Natural killer cell treated with Interleukin-12 subunit alpha and Interleukin-12 subunit beta and Interleukin-15 and Interleukin-18, amount 100 ng/mL, for 72 hours (primary cell): ENCODE results near the gene OPA1. TPM values are rescaled to one million over a fixed set of nuclear protein-coding genes. Genes with fewer than 3 reads are reported as not detected.
A peak's percentile ranks its signal among the peaks of the same experiment; 100 is the strongest.
"Not testable (repeated sequence)": the region's sequence is repeated elsewhere in the genome, so short reads cannot be mapped to it uniquely, and the experiment has no call there.

Experiments
- ATAC-seq, 2 donors: fragments of 150-1000 bp; cut with Tn5 transposase in 1 of 2; sonication (Bioruptor Pico), chemical (Tn5 transposase) in 1 of 2; 2 replicates each; pipeline ENCODE4 v1.10.0; 2021
- DNase-seq: peaks from one replicate; pipeline ENCODE4 v3.0.0; 2022; ENCODE audit warnings: low spot score
- H3K27ac Mint-ChIP-seq, 2 donors: 1 replicate in 1 of 2; 2 replicates in 1 of 2; pipeline ENCODE4 v1.8.0; 2022; ENCODE audit warnings: mixed read lengths in 2 of 2, mild to moderate bottlenecking in 1 of 2, moderate library complexity in 1 of 2
- H3K27me3 Mint-ChIP-seq, 2 donors: 1 replicate in 1 of 2; 2 replicates in 1 of 2; pipeline ENCODE4 v1.8.0; 2022; ENCODE audit warnings: mixed read lengths in 2 of 2
- H3K36me3 Mint-ChIP-seq: one replicate; pipeline ENCODE4 v1.8.0; 2022; ENCODE audit warnings: mixed read lengths
- H3K4me1 Mint-ChIP-seq, 2 donors: 1 replicate in 1 of 2; 2 replicates in 1 of 2; pipeline ENCODE4 v1.8.0; 2022; ENCODE audit warnings: low read depth in 2 of 2, mixed read lengths in 2 of 2, mild to moderate bottlenecking in 1 of 2
- H3K4me3 Mint-ChIP-seq: one replicate; pipeline ENCODE4 v1.8.0; 2022; ENCODE audit warnings: mixed read lengths
- H3K9me3 Mint-ChIP-seq: 2 replicates; pipeline ENCODE4 v1.8.0; 2022; ENCODE audit warnings: mixed read lengths
- total RNA-seq, 2 donors: library from RNA; stranded (reverse); gene quantifications; one replicate each; pipeline ENCODE4 v1.2.3, GENCODE V29; 2022

Gene OPA1
- total RNA-seq, 2 donors from 2014 or later = 62.3 to 84.6 TPM

GRCh38 chr3:193598202-193598601, 5.2 kb downstream of the OPA1 start:
- no peak overlapping the region for H3K4me3 Mint-ChIP-seq
- no peaks in the 10 kb centered on the region for H3K9me3 Mint-ChIP-seq
- DNase-seq (no peak), ATAC-seq (no peak)
- H3K4me1 Mint-ChIP-seq = peaks cover 43 to 58% of the 10 kb centered on the region in 2 donors
- peaks cover 21% of the 10 kb centered on the region for H3K36me3 Mint-ChIP-seq
- H3K27ac Mint-ChIP-seq = peak overlapping the region in 1 of 2 donors; percentile 16
- H3K27me3 Mint-ChIP-seq = no peaks in the 10 kb centered on the region

- ATAC-seq (no peak), DNase-seq (no peak)
- peaks cover 39 to 52% of the 10 kb centered on the region in 2 donors for H3K4me1 Mint-ChIP-seq
- H3K9me3 Mint-ChIP-seq = no peaks in the 10 kb centered on the region
- H3K27me3 Mint-ChIP-seq = no peaks in the 10 kb centered on the region
- H3K4me3 Mint-ChIP-seq = no peak overlapping the region
- peaks cover 14% of the 10 kb centered on the region for H3K36me3 Mint-ChIP-seq
- H3K27ac Mint-ChIP-seq = no peak overlapping the region
Observed at GRCh38 chr3:193599393-193599792, 6.4 kb downstream of the OPA1 start.

- Mint-ChIP-seq H3K4me3 (no peak overlapping the region), H3K27me3 (no peaks in the 10 kb centered on the region), H3K4me1 (peaks cover 22 to 28% of the 10 kb centered on the region in 2 donors), H3K36me3 (peaks cover 13% of the 10 kb centered on the region), H3K9me3 (no peaks in the 10 kb centered on the region), H3K27ac (no peak overlapping the region)
- DNase-seq (peak; percentile 66), ATAC-seq (peak; percentile 62 to 73)
Observed at GRCh38 chr3:193605876-193606275, 12.9 kb downstream of the OPA1 start.

- not testable (repeated sequence) for H3K27me3 Mint-ChIP-seq
Observed at GRCh38 chr3:193606892-193607291, 13.9 kb downstream of the OPA1 start.

GRCh38 chr3:193610516-193610915, 17.5 kb downstream of the OPA1 start:
- not testable (repeated sequence) for H3K27me3 Mint-ChIP-seq, DNase-seq, ATAC-seq, H3K27ac Mint-ChIP-seq, H3K4me3 Mint-ChIP-seq, H3K9me3 Mint-ChIP-seq
- Mint-ChIP-seq H3K36me3 (peaks cover 13% of the 10 kb centered on the region), H3K4me1 (peaks cover 35 to 36% of the 10 kb centered on the region in 2 donors)

More at GRCh38 chr3:193606892-193607291, 13.9 kb downstream of the OPA1 start:
- DNase-seq, ATAC-seq, H3K27ac Mint-ChIP-seq, H3K4me3 Mint-ChIP-seq, H3K9me3 Mint-ChIP-seq: not testable (repeated sequence)
- Mint-ChIP-seq H3K36me3 (peaks cover 13% of the 10 kb centered on the region), H3K4me1 (peaks cover 22 to 27% of the 10 kb centered on the region in 2 donors)

- peak overlapping the region; percentile 4 for H3K4me3 Mint-ChIP-seq
- H3K4me1 Mint-ChIP-seq = peaks cover 20 to 23% of the 10 kb centered on the region in 2 donors
- H3K27me3 Mint-ChIP-seq = no peaks in the 10 kb centered on the region
- ATAC-seq (peak; percentile 83 to 85), DNase-seq (no peak)
- peaks cover 13% of the 10 kb centered on the region for H3K36me3 Mint-ChIP-seq
- H3K9me3 Mint-ChIP-seq = no peaks in the 10 kb centered on the region
- no peak overlapping the region for H3K27ac Mint-ChIP-seq
Observed at GRCh38 chr3:193614430-193614829, 21.4 kb downstream of the OPA1 start.

- Mint-ChIP-seq H3K36me3 (peaks cover 16% of the 10 kb centered on the region), H3K4me1 (peaks cover 22 to 36% of the 10 kb centered on the region in 2 donors), H3K9me3 (no peaks in the 10 kb centered on the region), H3K27me3 (no peaks in the 10 kb centered on the region), H3K27ac (no peak overlapping the region), H3K4me3 (no peak overlapping the region)
- no peak for DNase-seq
- no peak for ATAC-seq
Observed at GRCh38 chr3:193617628-193618027, 24.6 kb downstream of the OPA1 start.

GRCh38 chr3:193620057-193620456, 27.0 kb downstream of the OPA1 start:
- H3K4me3 Mint-ChIP-seq = peak overlapping the region; percentile 18
- peak overlapping the region in 1 of 2 donors; percentile 66 for H3K27ac Mint-ChIP-seq
- DNase-seq (no peak), ATAC-seq (peak in 1 of 2 donors; percentile 66)
- no peaks in the 10 kb centered on the region for H3K27me3 Mint-ChIP-seq
- H3K36me3 Mint-ChIP-seq = peaks cover 21% of the 10 kb centered on the region
- H3K4me1 Mint-ChIP-seq = peaks cover 10 to 26% of the 10 kb centered on the region in 2 donors
- H3K9me3 Mint-ChIP-seq = no peaks in the 10 kb centered on the region

- Mint-ChIP-seq H3K27ac (peak overlapping the region in 1 of 2 donors; percentile 66), H3K4me3 (peak overlapping the region; percentile 54), H3K9me3 (no peaks in the 10 kb centered on the region), H3K27me3 (no peaks in the 10 kb centered on the region), H3K36me3 (peaks cover 21% of the 10 kb centered on the region), H3K4me1 (peaks cover 10 to 26% of the 10 kb centered on the region in 2 donors)
- DNase-seq (no peak), ATAC-seq (peak in 1 of 2 donors; percentile 92)
Observed at GRCh38 chr3:193620650-193621049, 27.6 kb downstream of the OPA1 start.

- ATAC-seq (no peak), DNase-seq (no peak)
- Mint-ChIP-seq H3K27me3 (no peaks in the 10 kb centered on the region), H3K9me3 (no peaks in the 10 kb centered on the region), H3K4me3 (peak overlapping the region; percentile 54), H3K4me1 (peaks cover 10 to 26% of the 10 kb centered on the region in 2 donors), H3K36me3 (peaks cover 25% of the 10 kb centered on the region), H3K27ac (peak overlapping the region in 1 of 2 donors; percentile 66)
Observed at GRCh38 chr3:193621127-193621526, 28.1 kb downstream of the OPA1 start.

- no peak for DNase-seq
- Mint-ChIP-seq H3K4me1 (no peaks in the 10 kb centered on the region), H3K9me3 (no peaks in the 10 kb centered on the region), H3K27ac (no peak overlapping the region), H3K36me3 (peaks cover 5% of the 10 kb centered on the region), H3K4me3 (no peak overlapping the region), H3K27me3 (no peaks in the 10 kb centered on the region)
- no peak for ATAC-seq
Observed at GRCh38 chr3:193630005-193630404, 37.0 kb downstream of the OPA1 start.

GRCh38 chr3:193637831-193638230, 44.8 kb downstream of the OPA1 start:
- no peak overlapping the region for H3K4me3 Mint-ChIP-seq
- H3K9me3 Mint-ChIP-seq = no peaks in the 10 kb centered on the region
- H3K4me1 Mint-ChIP-seq = no peaks in the 10 kb centered on the region
- peaks cover 12% of the 10 kb centered on the region for H3K36me3 Mint-ChIP-seq
- no peak for ATAC-seq
- DNase-seq = no peak
- H3K27me3 Mint-ChIP-seq = no peaks in the 10 kb centered on the region
- H3K27ac Mint-ChIP-seq = no peak overlapping the region

GRCh38 chr3:193638833-193639232, 45.8 kb downstream of the OPA1 start:
- no peaks in the 10 kb centered on the region for H3K27me3 Mint-ChIP-seq
- no peak overlapping the region for H3K27ac Mint-ChIP-seq
- peaks cover 12% of the 10 kb centered on the region for H3K36me3 Mint-ChIP-seq
- ATAC-seq (no peak), DNase-seq (no peak)
- H3K4me1 Mint-ChIP-seq = no peaks in the 10 kb centered on the region
- H3K9me3 Mint-ChIP-seq = no peaks in the 10 kb centered on the region
- no peak overlapping the region for H3K4me3 Mint-ChIP-seq

GRCh38 chr3:193640165-193640715, 47.2 kb downstream of the OPA1 start:
- ATAC-seq = no peak
- Mint-ChIP-seq H3K9me3 (no peaks in the 10 kb centered on the region), H3K27me3 (no peaks in the 10 kb centered on the region), H3K27ac (no peak overlapping the region), H3K4me3 (no peak overlapping the region), H3K4me1 (no peaks in the 10 kb centered on the region), H3K36me3 (peaks cover 12% of the 10 kb centered on the region)
- DNase-seq = no peak
